A549 (cell line): Measurements from ENCODE around the gene CNIH3. TPM values are rescaled to one million over a fixed set of nuclear protein-coding genes. Genes with fewer than 3 reads are reported as not detected.
"Not testable (repeated sequence)": the region's sequence is repeated elsewhere in the genome, so short reads cannot be mapped to it uniquely, and the experiment has no call there.

Experiments
- ATAC-seq, 2 experiments: fragments of 200-7000 bp in 1 of 2; fragments of >200 bp in 1 of 2; cut with Nextera tagmentation in 1 of 2; cut with Tn5 transposase in 1 of 2; 3 replicates each; pipeline versions ENCODE4 v1.8.0 to v1.9.1; 2018 to 2020; ENCODE audit warnings: mild to moderate bottlenecking in 1 of 2, moderate library complexity in 1 of 2
- CTCF ChIA-PET: fragments of 300-600 bp; sonication (Branson Sonifier 250); formaldehyde crosslinking; extraction: SDS; loops from one replicate; lab custom pipeline; 2021; ENCODE audit warnings: antibody characterized with exemption, inconsistent platforms; lab: Yijun Ruan, JAX
- POLR2A ChIA-PET: fragments of 350-600 bp; formaldehyde crosslinking; extraction: SDS; loops from one replicate; lab custom pipeline; 2021; ENCODE audit warnings: antibody characterized with exemption, inconsistent platforms; lab: Yijun Ruan, JAX
- DNase-seq, 2 experiments: peaks; one replicate each; pipeline versions ENCODE4 v3.0.0 to v3.0.0-alpha.2; 2011 to 2016; ENCODE audit warnings: low read depth in 1 of 2, low spot score in 1 of 2
- FAIRE-seq: peaks from 2 replicates; lab custom pipeline; 2011; peaks lifted over from hg19 to GRCh38; lab: Jason Lieb, UNC
- H3K27ac ChIP-seq, 2 experiments: fragments of >200 bp; sonication (Bioruptor Twin); formaldehyde crosslinking; 3 replicates each; pipeline ENCODE4 v1.5.1; 2016 to 2017
- H3K4me1 ChIP-seq: fragments of >200 bp; sonication (Bioruptor Twin); formaldehyde crosslinking; 3 replicates; pipeline ENCODE4 v1.6.1; 2016
- H3K4me2 ChIP-seq: fragments of >200 bp; sonication (Bioruptor Twin); formaldehyde crosslinking; 3 replicates; pipeline ENCODE4 v1.6.1; 2016
- H3K4me3 ChIP-seq: fragments of >200 bp; sonication (Bioruptor Twin); formaldehyde crosslinking; 3 replicates; pipeline ENCODE4 v1.5.1; 2016
- H3K9me3 ChIP-seq: fragments of >200 bp; sonication (Bioruptor Twin); formaldehyde crosslinking; 3 replicates; pipeline ENCODE4 v1.6.1; 2016
- BHLHE40 ChIP-seq: IDR thresholded peaks from 2 replicates; pipeline ENCODE4 v1.6.1; 2012; ENCODE audit warnings: low read depth, low read length, inconsistent platforms
- CHD2 ChIP-seq: fragments of 150-350 bp; IDR thresholded peaks from 2 replicates; pipeline ENCODE4 v1.6.1; 2014; ENCODE audit warnings: low read length; ENCODE audit not compliant: partially characterized antibody
- EHF ChIP-seq: fragments of 250-450 bp; sonication (Bioruptor Pico); IDR thresholded peaks from 2 replicates; pipeline ENCODE4 v1.5.0; 2020; ENCODE audit warnings: mild to moderate bottlenecking
- ESRRA ChIP-seq: fragments of 150-350 bp; IDR thresholded peaks from 2 replicates; pipeline ENCODE4 v1.6.1; 2014; ENCODE audit warnings: mild to moderate bottlenecking, low read length, borderline replicate concordance
- FOXS1 ChIP-seq: fragments of 250-450 bp; sonication (Bioruptor Pico); IDR thresholded peaks from 2 replicates; pipeline ENCODE4 v1.5.0; 2020; ENCODE audit warnings: mild to moderate bottlenecking, moderate library complexity
- GATA3 ChIP-seq: IDR thresholded peaks from 2 replicates; pipeline ENCODE4 v1.6.1; 2012; ENCODE audit warnings: borderline replicate concordance
- HOXA7 ChIP-seq: fragments of 250-450 bp; sonication (Bioruptor Pico); IDR thresholded peaks from 2 replicates; pipeline ENCODE4 v1.5.0; 2020; ENCODE audit warnings: mild to moderate bottlenecking, moderate library complexity
- KDM1A ChIP-seq: fragments of 200-600 bp; sonication (generic); IDR thresholded peaks from 2 replicates; pipeline ENCODE4 v1.6.1; 2016; ENCODE audit warnings: low read depth, mild to moderate bottlenecking
- MYC ChIP-seq: IDR thresholded peaks from 2 replicates; pipeline ENCODE4 v1.6.1; 2012; ENCODE audit warnings: mild to moderate bottlenecking, inconsistent platforms, low read length, improper control_type of control experiment, borderline replicate concordance
- NFE2L2 ChIP-seq: fragments of 150-350 bp; conservative IDR thresholded peaks from 2 replicates; pipeline ENCODE4 v1.6.1; 2014; ENCODE audit warnings: low read length
- NPAS2 ChIP-seq: fragments of 250-450 bp; sonication (Bioruptor Pico); IDR thresholded peaks from 2 replicates; pipeline ENCODE4 v1.8.0; 2022; ENCODE audit warnings: mild to moderate bottlenecking, moderate library complexity, borderline replicate concordance
- POLR2A ChIP-seq: IDR thresholded peaks from 2 replicates; pipeline ENCODE4 v1.6.1; 2012; ENCODE audit warnings: mild to moderate bottlenecking, low read length
- RAD21 ChIP-seq, 2 experiments: fragments of >200 bp in 1 of 2; sonication (Bioruptor Twin) in 1 of 2; formaldehyde crosslinking in 1 of 2; IDR thresholded peaks in 1 of 2; conservative IDR thresholded peaks in 1 of 2; 2 replicates in 1 of 2; 3 replicates in 1 of 2; pipeline ENCODE4 v1.6.1; 2012 to 2018; ENCODE audit warnings: inconsistent platforms in 1 of 2
- SREBF2 ChIP-seq: fragments of 450-650 bp; IDR thresholded peaks from 2 replicates; pipeline ENCODE4 v1.6.1; 2014; ENCODE audit warnings: mild to moderate bottlenecking, moderate library complexity
- TP53 ChIP-seq: fragments of 250-450 bp; sonication (Bioruptor Pico); IDR thresholded peaks from 2 replicates; pipeline ENCODE4 v1.5.0; 2021; ENCODE audit warnings: mild to moderate bottlenecking, moderate library complexity
- ZFP36 ChIP-seq: fragments of 450-650 bp; IDR thresholded peaks from 2 replicates; pipeline ENCODE4 v1.6.1; 2014; ENCODE audit warnings: borderline replicate concordance; ENCODE audit not compliant: partially characterized antibody
- WGBS: methylation state at CpG from one replicate; pipeline ENCODE4 v1.1.6; 2017; ENCODE audit errors: missing lambda C conversion rate; 5-methylcytosine and 5-hydroxymethylcytosine counted together
- polyA plus RNA-seq, 4 experiments: library from polyadenylated mRNA; depleted of rRNA in 3 of 4; stranded (reverse); fragments of >200 nt; fragmentation: RNase III in 1 of 4; extraction: RNeasy Plus Mini Kit Qiagen cat#74134 plus additional on column Dnase treatment in 1 of 4; gene quantifications; 2 replicates in 3 of 4; 3 replicates in 1 of 4; pipeline ENCODE4 v1.2.3, GENCODE V29; 2011 to 2017
- TF ChIP-seq, protein P1 (sequence below): fragments of >200 bp; sonication (Bioruptor Twin); formaldehyde crosslinking; IDR thresholded peaks from 3 replicates; pipeline ENCODE4 v1.5.1; 2016
- TF ChIP-seq, protein P2 (sequence below): fragments of 250-450 bp; sonication (Bioruptor Pico); IDR thresholded peaks from 2 replicates; pipeline ENCODE4 v1.5.0; 2020; ENCODE audit warnings: low read depth, mild to moderate bottlenecking, moderate library complexity
- TF ChIP-seq, protein P3 (sequence below): IDR thresholded peaks from 2 replicates; pipeline ENCODE4 v1.6.1; 2012
- TF ChIP-seq, protein P4 (sequence below): fragments of 150-350 bp; IDR thresholded peaks from 2 replicates; pipeline ENCODE4 v1.6.1; 2014; ENCODE audit warnings: low read depth, mild to moderate bottlenecking, low read length
- TF ChIP-seq, protein P5 (sequence below): fragments of >200 bp; sonication (Bioruptor Twin); formaldehyde crosslinking; IDR thresholded peaks from 3 replicates; pipeline ENCODE4 v1.6.1; 2016

The CNIH3 gene
- polyA plus RNA-seq, 2 of the 4 experiments (the other 2 are of a cell fraction) = 0.61 to 0.85 TPM

DNA sequence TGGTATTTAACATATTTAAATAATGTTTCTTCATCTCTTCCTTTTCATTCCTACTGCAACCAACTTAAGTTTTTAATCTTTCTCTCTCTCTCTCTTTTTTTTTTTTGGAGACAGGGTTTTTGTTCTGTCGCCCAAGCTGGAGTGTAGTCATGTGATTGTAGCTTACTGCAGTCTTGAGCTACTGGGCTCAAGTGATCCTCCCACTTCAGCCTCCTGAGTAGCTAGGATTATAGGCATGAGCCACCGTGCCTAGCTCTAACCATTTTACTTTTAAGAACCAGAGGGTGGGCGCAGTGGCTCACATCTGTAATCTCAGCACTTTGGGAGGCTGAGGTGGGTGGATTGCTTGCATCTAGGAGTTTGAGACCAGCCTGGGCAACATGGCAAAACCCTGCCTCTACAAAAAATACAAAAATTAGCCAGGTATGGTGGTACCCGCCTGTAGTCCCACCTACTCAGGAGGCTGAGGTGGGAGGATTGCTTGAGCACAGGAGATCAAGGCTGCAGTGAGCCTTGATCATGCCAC lies 95.2 kb downstream of the CNIH3 start:
- H3K9me3 ChIP-seq, POLR2A ChIA-PET, H3K4me1 ChIP-seq, FAIRE-seq, H3K4me3 ChIP-seq, H3K27ac ChIP-seq, DNase-seq, ATAC-seq, H3K4me2 ChIP-seq: not testable (repeated sequence)
- CTCF ChIA-PET = interaction anchor here (2.0 kb wide), 1 partner anchor 9 kb away, joined by 6 read pairs; no protein-coding TSS in a partner anchor
- 45% methylated on average over 4 of the region's 4 CpGs for WGBS

DNA sequence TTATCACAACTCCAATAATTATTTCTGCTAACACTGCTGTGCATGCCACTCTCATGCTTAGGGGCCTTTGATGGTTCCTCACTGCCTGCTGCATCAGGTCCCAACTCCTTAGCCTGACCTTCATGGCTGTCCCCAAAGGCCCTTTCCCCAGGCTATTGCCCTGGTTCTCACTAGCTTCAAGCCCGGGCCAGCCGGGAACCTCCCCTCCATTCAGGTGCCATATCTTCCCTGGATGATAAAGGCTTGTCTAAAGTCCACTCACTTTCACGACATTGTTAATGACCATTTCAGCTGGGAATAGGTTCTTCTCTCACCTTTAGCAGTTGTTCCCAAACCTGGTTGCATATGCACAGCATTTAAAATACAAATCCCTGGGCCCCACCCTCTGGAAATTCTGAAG lies 95.8 kb downstream of the CNIH3 start:
- no peak for FAIRE-seq
- DNase-seq = no peak

DNA sequence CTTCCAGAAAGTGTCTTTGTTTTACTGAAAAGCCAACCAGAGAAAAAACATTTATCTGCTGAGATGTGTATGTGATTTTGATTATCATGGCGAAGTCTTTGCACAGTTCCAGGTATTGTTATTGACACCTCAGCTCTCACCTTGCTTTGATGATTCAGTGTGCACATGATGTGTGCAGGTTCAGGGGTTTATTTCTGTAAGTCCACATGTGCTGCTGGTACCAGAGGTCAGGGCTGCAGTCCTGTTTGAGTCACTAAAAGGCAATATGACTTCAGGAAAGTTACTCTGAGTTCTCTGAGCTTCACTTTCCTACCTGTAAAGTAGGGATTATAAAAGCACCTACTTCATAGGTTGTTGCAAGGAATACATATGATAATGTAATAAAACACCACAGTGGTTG lies 97.1 kb downstream of the CNIH3 start:
- ChIA-PET POLR2A (no interaction called here), CTCF (interaction anchor here (1.6 to 2.0 kb wide), 2 partner anchors 11 to 69 kb away, joined by 4 to 6 read pairs; no protein-coding TSS in a partner anchor)
- Histone ChIP-seq H3K27ac (no peak overlapping the region), H3K9me3 (no peaks in the 10 kb centered on the region), H3K4me1 (no peaks in the 10 kb centered on the region), H3K4me2 (no peak overlapping the region), H3K4me3 (no peak overlapping the region)
- 11% methylated on average over 1 of the region's 1 CpG for WGBS
- no peak for ATAC-seq
- TF ChIP-seq ESRRA = no peak
- no peak for TF ChIP-seq GATA3
- TF ChIP-seq KDM1A = no peak
- TF ChIP-seq NFE2L2 = no peak
- no peak for TF ChIP-seq BHLHE40
- TF ChIP-seq, protein P1, sequence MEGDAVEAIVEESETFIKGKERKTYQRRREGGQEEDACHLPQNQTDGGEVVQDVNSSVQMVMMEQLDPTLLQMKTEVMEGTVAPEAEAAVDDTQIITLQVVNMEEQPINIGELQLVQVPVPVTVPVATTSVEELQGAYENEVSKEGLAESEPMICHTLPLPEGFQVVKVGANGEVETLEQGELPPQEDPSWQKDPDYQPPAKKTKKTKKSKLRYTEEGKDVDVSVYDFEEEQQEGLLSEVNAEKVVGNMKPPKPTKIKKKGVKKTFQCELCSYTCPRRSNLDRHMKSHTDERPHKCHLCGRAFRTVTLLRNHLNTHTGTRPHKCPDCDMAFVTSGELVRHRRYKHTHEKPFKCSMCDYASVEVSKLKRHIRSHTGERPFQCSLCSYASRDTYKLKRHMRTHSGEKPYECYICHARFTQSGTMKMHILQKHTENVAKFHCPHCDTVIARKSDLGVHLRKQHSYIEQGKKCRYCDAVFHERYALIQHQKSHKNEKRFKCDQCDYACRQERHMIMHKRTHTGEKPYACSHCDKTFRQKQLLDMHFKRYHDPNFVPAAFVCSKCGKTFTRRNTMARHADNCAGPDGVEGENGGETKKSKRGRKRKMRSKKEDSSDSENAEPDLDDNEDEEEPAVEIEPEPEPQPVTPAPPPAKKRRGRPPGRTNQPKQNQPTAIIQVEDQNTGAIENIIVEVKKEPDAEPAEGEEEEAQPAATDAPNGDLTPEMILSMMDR = no peak
- FAIRE-seq = no peak
- no peak for DNase-seq

More for the DNA sequence above, 95.8 kb downstream of the CNIH3 start:
- Histone ChIP-seq H3K9me3 (no peaks in the 10 kb centered on the region), H3K4me3 (no peak overlapping the region), H3K4me2 (no peak overlapping the region), H3K27ac (no peak overlapping the region), H3K4me1 (no peaks in the 10 kb centered on the region)
- WGBS = 63% methylated on average over 3 of the region's 3 CpGs
- ChIA-PET POLR2A (no interaction called here), CTCF (interaction anchor here (2.0 kb wide), 1 partner anchor 10 kb away, joined by 6 read pairs; no protein-coding TSS in a partner anchor)
- no peak for ATAC-seq
- TF ChIP-seq KDM1A (no peak), SREBF2 (no peak), RAD21 (conservative IDR thresholded peaks at IDR 0.05 in 1 of 2, IDR thresholded peaks at IDR 0.05 in 1 of 2) (no peak), NPAS2 (CRISPR knock-in tag) (no peak), HOXA7 (CRISPR knock-in tag) (no peak), MYC (no peak), EHF (CRISPR knock-in tag) (no peak), CHD2 (no peak), BHLHE40 (no peak), ZFP36 (no peak), POLR2A (no peak), TP53 (no peak), FOXS1 (no peak)
- TF ChIP-seq, protein P2, sequence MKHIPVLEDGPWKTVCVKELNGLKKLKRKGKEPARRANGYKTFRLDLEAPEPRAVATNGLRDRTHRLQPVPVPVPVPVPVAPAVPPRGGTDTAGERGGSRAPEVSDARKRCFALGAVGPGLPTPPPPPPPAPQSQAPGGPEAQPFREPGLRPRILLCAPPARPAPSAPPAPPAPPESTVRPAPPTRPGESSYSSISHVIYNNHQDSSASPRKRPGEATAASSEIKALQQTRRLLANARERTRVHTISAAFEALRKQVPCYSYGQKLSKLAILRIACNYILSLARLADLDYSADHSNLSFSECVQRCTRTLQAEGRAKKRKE (CRISPR knock-in tag) = no peak
- TF ChIP-seq, protein P3, sequence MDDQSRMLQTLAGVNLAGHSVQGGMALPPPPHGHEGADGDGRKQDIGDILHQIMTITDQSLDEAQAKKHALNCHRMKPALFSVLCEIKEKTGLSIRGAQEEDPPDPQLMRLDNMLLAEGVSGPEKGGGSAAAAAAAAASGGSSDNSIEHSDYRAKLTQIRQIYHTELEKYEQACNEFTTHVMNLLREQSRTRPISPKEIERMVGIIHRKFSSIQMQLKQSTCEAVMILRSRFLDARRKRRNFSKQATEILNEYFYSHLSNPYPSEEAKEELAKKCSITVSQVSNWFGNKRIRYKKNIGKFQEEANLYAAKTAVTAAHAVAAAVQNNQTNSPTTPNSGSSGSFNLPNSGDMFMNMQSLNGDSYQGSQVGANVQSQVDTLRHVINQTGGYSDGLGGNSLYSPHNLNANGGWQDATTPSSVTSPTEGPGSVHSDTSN = no peak
- TF ChIP-seq, protein P4, sequence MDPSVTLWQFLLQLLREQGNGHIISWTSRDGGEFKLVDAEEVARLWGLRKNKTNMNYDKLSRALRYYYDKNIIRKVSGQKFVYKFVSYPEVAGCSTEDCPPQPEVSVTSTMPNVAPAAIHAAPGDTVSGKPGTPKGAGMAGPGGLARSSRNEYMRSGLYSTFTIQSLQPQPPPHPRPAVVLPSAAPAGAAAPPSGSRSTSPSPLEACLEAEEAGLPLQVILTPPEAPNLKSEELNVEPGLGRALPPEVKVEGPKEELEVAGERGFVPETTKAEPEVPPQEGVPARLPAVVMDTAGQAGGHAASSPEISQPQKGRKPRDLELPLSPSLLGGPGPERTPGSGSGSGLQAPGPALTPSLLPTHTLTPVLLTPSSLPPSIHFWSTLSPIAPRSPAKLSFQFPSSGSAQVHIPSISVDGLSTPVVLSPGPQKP = no peak
- TF ChIP-seq, protein P5, sequence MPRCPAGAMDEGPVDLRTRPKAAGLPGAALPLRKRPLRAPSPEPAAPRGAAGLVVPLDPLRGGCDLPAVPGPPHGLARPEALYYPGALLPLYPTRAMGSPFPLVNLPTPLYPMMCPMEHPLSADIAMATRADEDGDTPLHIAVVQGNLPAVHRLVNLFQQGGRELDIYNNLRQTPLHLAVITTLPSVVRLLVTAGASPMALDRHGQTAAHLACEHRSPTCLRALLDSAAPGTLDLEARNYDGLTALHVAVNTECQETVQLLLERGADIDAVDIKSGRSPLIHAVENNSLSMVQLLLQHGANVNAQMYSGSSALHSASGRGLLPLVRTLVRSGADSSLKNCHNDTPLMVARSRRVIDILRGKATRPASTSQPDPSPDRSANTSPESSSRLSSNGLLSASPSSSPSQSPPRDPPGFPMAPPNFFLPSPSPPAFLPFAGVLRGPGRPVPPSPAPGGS = no peak
